ENCODE measurements around the gene RBKS. TPM values are rescaled to one million over a fixed set of nuclear protein-coding genes. Genes with fewer than 3 reads are reported as not detected.

The RBKS gene
- total RNA-seq, 1 experiment from 2014 or later, result 1.7 TPM

DNA sequence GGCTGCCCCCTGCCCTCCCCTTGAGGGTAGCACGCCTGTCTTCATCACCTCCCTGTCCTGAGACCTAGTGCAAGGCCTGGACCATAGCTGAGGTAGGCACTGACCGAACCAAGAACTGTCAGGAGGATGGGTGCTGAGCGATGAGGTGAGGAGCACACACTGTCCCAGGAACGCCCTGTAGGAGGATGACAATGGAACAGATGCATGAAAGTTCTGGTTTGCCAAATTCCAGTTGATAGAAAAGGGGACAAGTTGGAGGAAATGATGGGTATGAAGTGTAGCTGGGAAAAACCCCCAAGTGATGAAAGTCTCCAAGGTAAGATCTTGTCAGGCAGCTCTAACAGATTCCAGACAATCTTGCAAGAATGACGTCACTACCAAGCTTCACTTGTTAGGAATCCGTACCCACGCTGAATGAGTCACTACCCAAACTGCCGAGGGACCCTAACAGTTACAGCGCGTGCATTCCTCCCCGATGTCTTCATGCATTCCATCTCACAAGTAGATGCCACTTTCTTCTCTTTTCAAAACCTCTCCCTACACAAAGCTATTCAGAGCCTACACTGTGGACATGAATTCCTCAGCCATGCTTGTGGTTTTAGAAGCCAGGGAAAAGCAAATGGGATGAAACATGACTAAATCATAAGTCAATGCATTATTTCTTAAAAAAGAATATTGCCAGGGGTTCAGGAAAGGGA lies 91.1 kb downstream of the RBKS start (continued):
- no peak for TF ChIP-seq TCF7 (CRISPR knock-in tag; IDR thresholded peaks at IDR 0.05; ENCODE audit: low read depth)
- TF ChIP-seq KAT7 (CRISPR knock-in tag; IDR thresholded peaks at IDR 0.05; ENCODE audit: borderline replicate concordance), result no peak
- no peak for TF ChIP-seq NR1H2 (CRISPR knock-in tag; IDR thresholded peaks at IDR 0.05)

DNA sequence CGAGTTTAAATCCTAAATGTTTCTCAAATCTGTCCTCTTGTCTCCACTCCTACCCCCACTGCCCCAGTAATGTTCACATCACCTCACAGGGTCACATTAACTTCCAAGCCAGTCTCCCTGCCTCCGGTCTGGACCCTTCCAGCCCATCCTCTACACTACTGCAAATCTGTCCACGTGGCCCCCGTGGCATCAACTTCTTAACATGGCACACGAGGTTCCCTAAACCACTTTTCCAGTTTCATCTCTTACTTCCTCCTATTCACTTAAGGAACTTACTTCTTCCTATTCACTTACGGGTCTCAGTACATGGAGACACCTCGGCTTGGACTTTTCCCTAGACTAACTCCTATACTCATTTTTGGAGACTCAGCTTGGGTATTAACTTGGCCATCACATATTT lies 91.7 kb downstream of the RBKS start:
- no peaks in the 10 kb centered on the region for H3K9me3 Mint-ChIP-seq
- POLR2A ChIA-PET, result no interaction called here
- TF ChIP-seq, protein P1, sequence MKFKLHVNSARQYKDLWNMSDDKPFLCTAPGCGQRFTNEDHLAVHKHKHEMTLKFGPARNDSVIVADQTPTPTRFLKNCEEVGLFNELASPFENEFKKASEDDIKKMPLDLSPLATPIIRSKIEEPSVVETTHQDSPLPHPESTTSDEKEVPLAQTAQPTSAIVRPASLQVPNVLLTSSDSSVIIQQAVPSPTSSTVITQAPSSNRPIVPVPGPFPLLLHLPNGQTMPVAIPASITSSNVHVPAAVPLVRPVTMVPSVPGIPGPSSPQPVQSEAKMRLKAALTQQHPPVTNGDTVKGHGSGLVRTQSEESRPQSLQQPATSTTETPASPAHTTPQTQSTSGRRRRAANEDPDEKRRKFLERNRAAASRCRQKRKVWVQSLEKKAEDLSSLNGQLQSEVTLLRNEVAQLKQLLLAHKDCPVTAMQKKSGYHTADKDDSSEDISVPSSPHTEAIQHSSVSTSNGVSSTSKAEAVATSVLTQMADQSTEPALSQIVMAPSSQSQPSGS (CRISPR knock-in tag; IDR thresholded peaks at IDR 0.05; ENCODE audit: borderline replicate concordance, low read depth), result no peak
- no peak for TF ChIP-seq CBFB (CRISPR knock-in tag; IDR thresholded peaks at IDR 0.05; ENCODE audit: low read depth)
- no peak for TF ChIP-seq CREM (CRISPR knock-in tag; IDR thresholded peaks at IDR 0.05)
- TF ChIP-seq, protein P2, sequence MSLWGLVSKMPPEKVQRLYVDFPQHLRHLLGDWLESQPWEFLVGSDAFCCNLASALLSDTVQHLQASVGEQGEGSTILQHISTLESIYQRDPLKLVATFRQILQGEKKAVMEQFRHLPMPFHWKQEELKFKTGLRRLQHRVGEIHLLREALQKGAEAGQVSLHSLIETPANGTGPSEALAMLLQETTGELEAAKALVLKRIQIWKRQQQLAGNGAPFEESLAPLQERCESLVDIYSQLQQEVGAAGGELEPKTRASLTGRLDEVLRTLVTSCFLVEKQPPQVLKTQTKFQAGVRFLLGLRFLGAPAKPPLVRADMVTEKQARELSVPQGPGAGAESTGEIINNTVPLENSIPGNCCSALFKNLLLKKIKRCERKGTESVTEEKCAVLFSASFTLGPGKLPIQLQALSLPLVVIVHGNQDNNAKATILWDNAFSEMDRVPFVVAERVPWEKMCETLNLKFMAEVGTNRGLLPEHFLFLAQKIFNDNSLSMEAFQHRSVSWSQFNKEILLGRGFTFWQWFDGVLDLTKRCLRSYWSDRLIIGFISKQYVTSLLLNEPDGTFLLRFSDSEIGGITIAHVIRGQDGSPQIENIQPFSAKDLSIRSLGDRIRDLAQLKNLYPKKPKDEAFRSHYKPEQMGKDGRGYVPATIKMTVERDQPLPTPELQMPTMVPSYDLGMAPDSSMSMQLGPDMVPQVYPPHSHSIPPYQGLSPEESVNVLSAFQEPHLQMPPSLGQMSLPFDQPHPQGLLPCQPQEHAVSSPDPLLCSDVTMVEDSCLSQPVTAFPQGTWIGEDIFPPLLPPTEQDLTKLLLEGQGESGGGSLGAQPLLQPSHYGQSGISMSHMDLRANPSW (CRISPR knock-in tag; conservative IDR thresholded peaks at IDR 0.05; ENCODE audit: low read depth), result no peak
- TF ChIP-seq ZBTB21 (CRISPR knock-in tag; IDR thresholded peaks at IDR 0.05; ENCODE audit: borderline replicate concordance), result no peak
- no peak for TF ChIP-seq MYBL2 (CRISPR knock-in tag; IDR thresholded peaks at IDR 0.05)
- TF ChIP-seq, protein P3, sequence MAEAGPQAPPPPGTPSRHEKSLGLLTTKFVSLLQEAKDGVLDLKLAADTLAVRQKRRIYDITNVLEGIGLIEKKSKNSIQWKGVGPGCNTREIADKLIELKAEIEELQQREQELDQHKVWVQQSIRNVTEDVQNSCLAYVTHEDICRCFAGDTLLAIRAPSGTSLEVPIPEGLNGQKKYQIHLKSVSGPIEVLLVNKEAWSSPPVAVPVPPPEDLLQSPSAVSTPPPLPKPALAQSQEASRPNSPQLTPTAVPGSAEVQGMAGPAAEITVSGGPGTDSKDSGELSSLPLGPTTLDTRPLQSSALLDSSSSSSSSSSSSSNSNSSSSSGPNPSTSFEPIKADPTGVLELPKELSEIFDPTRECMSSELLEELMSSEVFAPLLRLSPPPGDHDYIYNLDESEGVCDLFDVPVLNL (CRISPR knock-in tag; IDR thresholded peaks at IDR 0.05; ENCODE audit: borderline replicate concordance, low read depth), result no peak
- TF ChIP-seq TEAD1 (CRISPR knock-in tag; IDR thresholded peaks at IDR 0.05), result no peak
- TF ChIP-seq, protein P4, sequence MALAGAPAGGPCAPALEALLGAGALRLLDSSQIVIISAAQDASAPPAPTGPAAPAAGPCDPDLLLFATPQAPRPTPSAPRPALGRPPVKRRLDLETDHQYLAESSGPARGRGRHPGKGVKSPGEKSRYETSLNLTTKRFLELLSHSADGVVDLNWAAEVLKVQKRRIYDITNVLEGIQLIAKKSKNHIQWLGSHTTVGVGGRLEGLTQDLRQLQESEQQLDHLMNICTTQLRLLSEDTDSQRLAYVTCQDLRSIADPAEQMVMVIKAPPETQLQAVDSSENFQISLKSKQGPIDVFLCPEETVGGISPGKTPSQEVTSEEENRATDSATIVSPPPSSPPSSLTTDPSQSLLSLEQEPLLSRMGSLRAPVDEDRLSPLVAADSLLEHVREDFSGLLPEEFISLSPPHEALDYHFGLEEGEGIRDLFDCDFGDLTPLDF (CRISPR knock-in tag; IDR thresholded peaks at IDR 0.05), result no peak
- no peak for TF ChIP-seq KAT7 (CRISPR knock-in tag; IDR thresholded peaks at IDR 0.05; ENCODE audit: borderline replicate concordance)
- TF ChIP-seq MXD4 (CRISPR knock-in tag; IDR thresholded peaks at IDR 0.05; ENCODE audit: borderline replicate concordance), result no peak
- no peak for TF ChIP-seq ZNF219 (CRISPR knock-in tag; IDR thresholded peaks at IDR 0.05; ENCODE audit: borderline replicate concordance)
- TF ChIP-seq, protein P5, sequence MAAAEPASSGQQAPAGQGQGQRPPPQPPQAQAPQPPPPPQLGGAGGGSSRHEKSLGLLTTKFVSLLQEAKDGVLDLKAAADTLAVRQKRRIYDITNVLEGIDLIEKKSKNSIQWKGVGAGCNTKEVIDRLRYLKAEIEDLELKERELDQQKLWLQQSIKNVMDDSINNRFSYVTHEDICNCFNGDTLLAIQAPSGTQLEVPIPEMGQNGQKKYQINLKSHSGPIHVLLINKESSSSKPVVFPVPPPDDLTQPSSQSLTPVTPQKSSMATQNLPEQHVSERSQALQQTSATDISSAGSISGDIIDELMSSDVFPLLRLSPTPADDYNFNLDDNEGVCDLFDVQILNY (CRISPR knock-in tag; IDR thresholded peaks at IDR 0.05), result no peak
- no peak for TF ChIP-seq ZNF671 (CRISPR knock-in tag; IDR thresholded peaks at IDR 0.05)
- no peak for TF ChIP-seq FOXK1 (CRISPR knock-in tag; IDR thresholded peaks at IDR 0.05)
- TF ChIP-seq JAZF1 (CRISPR knock-in tag; IDR thresholded peaks at IDR 0.05), result no peak
- TF ChIP-seq, protein P6, sequence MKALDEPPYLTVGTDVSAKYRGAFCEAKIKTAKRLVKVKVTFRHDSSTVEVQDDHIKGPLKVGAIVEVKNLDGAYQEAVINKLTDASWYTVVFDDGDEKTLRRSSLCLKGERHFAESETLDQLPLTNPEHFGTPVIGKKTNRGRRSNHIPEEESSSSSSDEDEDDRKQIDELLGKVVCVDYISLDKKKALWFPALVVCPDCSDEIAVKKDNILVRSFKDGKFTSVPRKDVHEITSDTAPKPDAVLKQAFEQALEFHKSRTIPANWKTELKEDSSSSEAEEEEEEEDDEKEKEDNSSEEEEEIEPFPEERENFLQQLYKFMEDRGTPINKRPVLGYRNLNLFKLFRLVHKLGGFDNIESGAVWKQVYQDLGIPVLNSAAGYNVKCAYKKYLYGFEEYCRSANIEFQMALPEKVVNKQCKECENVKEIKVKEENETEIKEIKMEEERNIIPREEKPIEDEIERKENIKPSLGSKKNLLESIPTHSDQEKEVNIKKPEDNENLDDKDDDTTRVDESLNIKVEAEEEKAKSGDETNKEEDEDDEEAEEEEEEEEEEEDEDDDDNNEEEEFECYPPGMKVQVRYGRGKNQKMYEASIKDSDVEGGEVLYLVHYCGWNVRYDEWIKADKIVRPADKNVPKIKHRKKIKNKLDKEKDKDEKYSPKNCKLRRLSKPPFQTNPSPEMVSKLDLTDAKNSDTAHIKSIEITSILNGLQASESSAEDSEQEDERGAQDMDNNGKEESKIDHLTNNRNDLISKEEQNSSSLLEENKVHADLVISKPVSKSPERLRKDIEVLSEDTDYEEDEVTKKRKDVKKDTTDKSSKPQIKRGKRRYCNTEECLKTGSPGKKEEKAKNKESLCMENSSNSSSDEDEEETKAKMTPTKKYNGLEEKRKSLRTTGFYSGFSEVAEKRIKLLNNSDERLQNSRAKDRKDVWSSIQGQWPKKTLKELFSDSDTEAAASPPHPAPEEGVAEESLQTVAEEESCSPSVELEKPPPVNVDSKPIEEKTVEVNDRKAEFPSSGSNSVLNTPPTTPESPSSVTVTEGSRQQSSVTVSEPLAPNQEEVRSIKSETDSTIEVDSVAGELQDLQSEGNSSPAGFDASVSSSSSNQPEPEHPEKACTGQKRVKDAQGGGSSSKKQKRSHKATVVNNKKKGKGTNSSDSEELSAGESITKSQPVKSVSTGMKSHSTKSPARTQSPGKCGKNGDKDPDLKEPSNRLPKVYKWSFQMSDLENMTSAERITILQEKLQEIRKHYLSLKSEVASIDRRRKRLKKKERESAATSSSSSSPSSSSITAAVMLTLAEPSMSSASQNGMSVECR (CRISPR knock-in tag; IDR thresholded peaks at IDR 0.05; ENCODE audit: borderline replicate concordance), result no peak

More for the DNA sequence above, 91.7 kb downstream of the RBKS start:
- Mint-ChIP-seq H3K27me3 (ENCODE audit: low read depth) (peaks cover 4% of the 10 kb centered on the region; the same call in 1 of the 2 replicates), H3K36me3 (no peaks in the 10 kb centered on the region), H3K4me1 (no peaks in the 10 kb centered on the region), H3K4me3 (no peak overlapping the region), H3K27ac (no peak overlapping the region)
- CTCF ChIA-PET, result no interaction called here
- DNase-seq (ENCODE audit: low spot score), result no peak
- no peak for ATAC-seq

All from WTC11 (cell line).